K562 (cell line): ENCODE measurements around the gene ACSF3. TPM values are rescaled to one million over a fixed set of nuclear protein-coding genes. Genes with fewer than 3 reads are reported as not detected.

ENCODE experiments used
- ATAC-seq: fragments of 200-7000 bp; cut with Tn5 transposase; 3 replicates; pipeline ENCODE4 v1.9.1; 2020; ENCODE audit warnings: moderate library complexity
- BruUV-seq: library from RNA; stranded (reverse); fragments of 400-500 nt; replicated peaks from 2 replicates; lab custom pipeline; 2021; lab: Mats Ljungman, UMichigan
- CTCF ChIA-PET: fragments of 300-600 bp; formaldehyde crosslinking; extraction: SDS; loops from one replicate; lab custom pipeline; 2021; ENCODE audit warnings: low intra/inter-chr PET ratio; lab: Yijun Ruan, JAX
- POLR2A ChIA-PET: fragments of 300-600, 350-650 bp; sonication (Branson Sonifier 250); formaldehyde crosslinking; extraction: SDS; loops from one replicate; lab custom pipeline; 2021; ENCODE audit warnings: antibody characterized with exemption, inconsistent platforms; lab: Yijun Ruan, JAX
- DNase-seq, 4 experiments: peaks; one replicate each; pipeline versions ENCODE4 v3.0.0 to v3.0.0-alpha.2; 2011 to 2018; ENCODE audit warnings: low spot score in 3 of 4, mixed read lengths in 3 of 4; ENCODE audit errors: extremely low read depth in 1 of 4
- FAIRE-seq: peaks from 2 replicates; lab custom pipeline; 2011; peaks lifted over from hg19 to GRCh38; lab: Jason Lieb, UNC
- H2AFZ ChIP-seq: 2 replicates; pipeline ENCODE4 v1.6.0; 2011; ENCODE audit warnings: low read depth, low read length, control low read depth, inconsistent platforms
- H3K27ac ChIP-seq: fragments of 200-600 bp; 3 replicates; pipeline ENCODE4 v1.8.0; 2011; ENCODE audit warnings: low read depth, mild to moderate bottlenecking, control low read depth, inconsistent platforms, low read length, moderate library complexity, mixed read lengths; ENCODE audit errors: extremely low read depth
- H3K27me3 ChIP-seq, 2 experiments: fragments of 300-600 bp in 1 of 2; 2 replicates in 1 of 2; 3 replicates in 1 of 2; pipeline versions ENCODE4 v1.6.0 to v1.8.0; 2011; ENCODE audit warnings: inconsistent platforms in 2 of 2, low read length in 2 of 2, mild to moderate bottlenecking in 1 of 2, mixed read lengths in 1 of 2, moderate library complexity in 1 of 2; ENCODE audit not compliant: control insufficient read depth in 2 of 2, insufficient read depth in 2 of 2
- H3K36me3 ChIP-seq: fragments of 300-600 bp; 3 replicates; pipeline ENCODE4 v1.8.0; 2011; ENCODE audit warnings: mild to moderate bottlenecking, low read length, inconsistent platforms; ENCODE audit not compliant: control insufficient read depth, insufficient read depth
- H3K4me1 ChIP-seq, 2 experiments: fragments of 200-600 bp in 1 of 2; replicated peaks in 1 of 2; 2 replicates in 1 of 2; 3 replicates in 1 of 2; pipeline versions ENCODE4 v1.5.1 to v1.8.0; 2011; ENCODE audit warnings: inconsistent platforms in 2 of 2, low read length in 2 of 2, mild to moderate bottlenecking in 1 of 2, mixed read lengths in 1 of 2, moderate library complexity in 1 of 2; ENCODE audit not compliant: control insufficient read depth in 2 of 2, insufficient read depth in 2 of 2
- H3K4me2 ChIP-seq: 2 replicates; pipeline ENCODE4 v1.6.1; 2011; ENCODE audit warnings: low read length, control low read depth, inconsistent platforms, mixed read lengths; ENCODE audit not compliant: insufficient read depth
- H3K4me3 ChIP-seq: fragments of 200-600 bp; sonication (generic), shearing (Covaris generic); 2 replicates; pipeline ENCODE4 v1.5.1; 2016; ENCODE audit warnings: control low read depth, inconsistent platforms
- H3K79me2 ChIP-seq: fragments of 200-600 bp; 3 replicates; pipeline ENCODE4 v1.8.0; 2011; ENCODE audit warnings: low read length, inconsistent platforms; ENCODE audit not compliant: control insufficient read depth, insufficient read depth
- H3K9ac ChIP-seq, 2 experiments: 2 replicates each; pipeline versions ENCODE4 v1.6.0 to v1.6.1; 2011; ENCODE audit warnings: low read depth in 2 of 2, low read length in 2 of 2, control low read depth in 1 of 2, inconsistent platforms in 1 of 2, mild to moderate bottlenecking in 1 of 2, mixed read lengths in 1 of 2; ENCODE audit not compliant: insufficient read depth in 1 of 2
- H3K9me1 ChIP-seq: one replicate; pipeline ENCODE4 v1.6.0; 2011; ENCODE audit warnings: inconsistent platforms, mild to moderate bottlenecking, low read length, moderate library complexity; ENCODE audit not compliant: control insufficient read depth, insufficient read depth
- H3K9me3 ChIP-seq: replicated peaks from 2 replicates; pipeline ENCODE4 v1.5.1; 2011; ENCODE audit warnings: low read depth, low read length, inconsistent platforms; ENCODE audit not compliant: control insufficient read depth, insufficient read depth
- H4K20me1 ChIP-seq: replicated peaks from 2 replicates; pipeline ENCODE4 v1.6.1; 2011; ENCODE audit warnings: low read length, inconsistent platforms, mixed read lengths; ENCODE audit not compliant: control insufficient read depth, insufficient read depth
- CBX5 ChIP-seq: IDR thresholded peaks from 2 replicates; pipeline ENCODE4 v1.6.1; 2014; ENCODE audit warnings: low read depth, borderline replicate concordance
- SMAD3 ChIP-seq: fragments of 450-650 bp; formaldehyde crosslinking; conservative IDR thresholded peaks from 2 replicates; pipeline ENCODE4 v1.4.0; 2020; ENCODE audit warnings: mild to moderate bottlenecking
- WGBS: fragments of 100-300 bp; shearing (Covaris generic); methylation state at CpG from one replicate; pipeline ENCODE4 v1.1.6; 2016; ENCODE audit warnings: low coverage, mixed read lengths; ENCODE audit not compliant: insufficient coverage; ENCODE audit errors: missing lambda C conversion rate; 5-methylcytosine and 5-hydroxymethylcytosine counted together
- in situ Hi-C: fragments of 300-500 bp; cut with MboI; formaldehyde crosslinking; loops from 4 replicates; pipeline ENCODE4 v1.15.0; 2018; ENCODE audit warnings: inconsistent platforms, mixed read lengths
- intact Hi-C: fragments of 100-400 bp; cut with micrococcal nuclease; formaldehyde crosslinking; loops from 2 replicates; pipeline ENCODE4 v1.14.2; 2022
- polyA plus RNA-seq, 8 experiments: library from polyadenylated mRNA; depleted of rRNA in 4 of 8; stranded (reverse) in 5 of 8; unstranded in 3 of 8; fragments of >200 nt; fragmentation: Nextera tagmentation in 2 of 8; fragmentation: Illumina TruSeq in 1 of 8; extraction: Ambion mirVana in 2 of 8; extraction: Trizol in 1 of 8; gene quantifications; 2 replicates each; pipeline versions ENCODE4 v1.2.1 to v1.2.3, GENCODE V29; 2011 to 2014; ENCODE audit warnings: inconsistent platforms in 1 of 8, missing spikeins in 1 of 8
- total RNA-seq, 7 experiments: library from RNA; depleted of rRNA in 6 of 7; stranded (reverse); fragments of >200 nt in 6 of 7; fragmentation: Illumina TruSeq in 2 of 7; extraction: Trizol in 2 of 7; gene quantifications; 2 replicates each; pipeline versions ENCODE4 v1.2.1 to v1.2.3, GENCODE V29; 2011 to 2021; ENCODE audit warnings: low replicate concordance in 1 of 7

Gene ACSF3
- total and polyA plus RNA-seq, 9 of the 15 experiments (the other 6 are each of a cell fraction or from before 2014, with no cell fraction given) = 0.77 to 32.8 (median 14.7) TPM

GRCh38 chr16:89061590-89062380 is 31.9 kb upstream of the ACSF3 start:
- Histone ChIP-seq H3K27me3 (peaks cover 5 to 35% of the 10 kb centered on the region in 2 experiments; a peak in 3 of 5 replicates), H3K27ac (no peak overlapping the region), H3K9ac (peak overlapping the region in 1 of 2 experiments; percentile 35; a peak in 1 of 4 replicates), H3K79me2 (no peaks in the 10 kb centered on the region), H3K4me2 (no peak overlapping the region), H3K36me3 (no peaks in the 10 kb centered on the region), H3K4me3 (no peak overlapping the region), H2AFZ (no peak overlapping the region), H3K9me1 (no peaks in the 10 kb centered on the region), H4K20me1 (no peaks in the 10 kb centered on the region), H3K4me1 (peaks cover 0 to 70% of the 10 kb centered on the region in 2 experiments; a peak in 2 of 5 replicates), H3K9me3 (no peaks in the 10 kb centered on the region)
- TF ChIP-seq SMAD3 (CRISPR knock-in tag) (no peak), CBX5 (no peak)
- intact Hi-C loops (no loop called here), in situ Hi-C loops (no loop called here)
- 29% methylated on average over 14 of the region's 17 CpGs for WGBS
- ChIA-PET CTCF (no interaction called here), POLR2A (no interaction called here)
- ATAC-seq = no peak
- no peak for DNase-seq
- no peak for FAIRE-seq
- BruUV-seq = no TSS peak
